Calu3 (cell line): ENCODE results near the gene CYFIP1. TPM values are rescaled to one million over a fixed set of nuclear protein-coding genes. Genes with fewer than 3 reads are reported as not detected.

Experiments used
- BruUV-seq: library from RNA; stranded (reverse); fragments of 400-500 nt; replicated peaks from 2 replicates; lab custom pipeline; 2021; lab: Mats Ljungman, UMichigan
- CTCF ChIA-PET: fragments of 300-600 bp; sonication (Branson Sonifier 250); formaldehyde crosslinking; loops from one replicate; lab custom pipeline; 2022; ENCODE audit warnings: antibody characterized with exemption; lab: Charles Lee
- DNase-seq: peaks from one replicate; pipeline ENCODE4 v3.0.0; 2022
- H3K27ac Mint-ChIP-seq: one replicate; pipeline ENCODE4 v1.8.0; 2022; ENCODE audit warnings: mixed read lengths; ENCODE audit not compliant: unreplicated experiment
- H3K27me3 Mint-ChIP-seq: one replicate; pipeline ENCODE4 v1.8.0; 2022; ENCODE audit warnings: mixed read lengths; ENCODE audit not compliant: unreplicated experiment
- H3K36me3 Mint-ChIP-seq: one replicate; pipeline ENCODE4 v1.8.0; 2022; ENCODE audit warnings: mild to moderate bottlenecking, moderate library complexity, mixed read lengths; ENCODE audit not compliant: insufficient read depth, unreplicated experiment
- H3K4me1 Mint-ChIP-seq: one replicate; pipeline ENCODE4 v1.8.0; 2022; ENCODE audit warnings: mild to moderate bottlenecking, low read depth, mixed read lengths; ENCODE audit not compliant: unreplicated experiment
- H3K4me3 Mint-ChIP-seq: one replicate; pipeline ENCODE4 v1.8.0; 2022; ENCODE audit warnings: mild to moderate bottlenecking, low read depth, moderate library complexity, mixed read lengths; ENCODE audit not compliant: unreplicated experiment
- H3K9me3 Mint-ChIP-seq: one replicate; pipeline ENCODE4 v1.8.0; 2022; ENCODE audit warnings: low read depth, mixed read lengths; ENCODE audit not compliant: unreplicated experiment
- intact Hi-C: fragments of 100-400 bp; cut with micrococcal nuclease; formaldehyde crosslinking; loops from one replicate; pipeline ENCODE4 v1.10.0; 2022; ENCODE audit not compliant: unreplicated experiment
- total RNA-seq: library from RNA; stranded (reverse); gene quantifications from 2 replicates; pipeline ENCODE4 v1.2.3, GENCODE V29; 2022
- TF ChIP-seq, protein P1 (sequence below): fragments of 200-600 bp; IDR thresholded peaks from one replicate; pipeline ENCODE4 v1.8.0; 2022; ENCODE audit warnings: antibody characterized with exemption; ENCODE audit not compliant: unreplicated experiment

The CYFIP1 gene
- total RNA-seq, 1 experiment from 2014 or later, result 60.1 TPM

DNA sequence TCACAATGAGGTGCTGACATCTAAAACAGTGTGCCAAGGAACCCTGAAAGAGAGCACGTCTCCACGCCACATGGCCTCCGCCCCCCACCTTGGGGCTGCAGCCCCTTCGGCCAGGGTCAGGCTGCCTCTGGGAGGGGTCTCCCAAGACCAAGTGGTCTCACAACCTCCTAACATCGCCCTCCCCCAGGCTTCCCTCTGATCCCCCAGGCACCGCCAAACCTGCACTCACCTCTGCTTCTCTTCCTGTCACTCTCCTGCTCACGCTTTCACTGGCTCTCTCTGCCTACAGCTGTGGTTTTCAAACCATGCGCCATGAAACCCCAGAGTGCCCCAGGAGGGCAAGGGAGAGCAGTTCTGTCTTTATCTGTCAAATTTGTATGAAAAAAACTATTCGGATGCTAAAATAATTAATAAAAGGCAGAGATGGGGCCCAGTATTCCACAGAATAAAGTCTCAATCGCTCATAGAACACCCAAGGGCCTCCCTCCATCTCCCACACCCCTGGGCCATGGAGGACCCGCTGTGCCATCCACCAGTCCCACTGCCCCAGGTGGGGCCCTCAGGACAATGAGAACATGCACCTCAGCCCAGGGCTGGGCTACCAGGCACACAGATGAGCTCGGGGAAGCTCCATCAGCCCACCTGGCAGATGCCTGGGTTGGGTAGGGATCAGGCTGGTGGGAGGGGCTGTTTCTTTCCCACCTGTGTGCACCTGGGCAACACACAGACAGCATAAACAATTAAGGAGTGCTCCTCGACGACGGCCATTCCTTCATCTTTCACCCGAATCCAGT lies 21.5 kb downstream of the CYFIP1 start:
- CTCF ChIA-PET, result no interaction called here
- DNase-seq, result no peak
- intact Hi-C loops, result no loop called here
- no peaks in the 10 kb centered on the region for H3K27me3 Mint-ChIP-seq
- no peaks in the 10 kb centered on the region for H3K36me3 Mint-ChIP-seq
- no peaks in the 10 kb centered on the region for H3K4me1 Mint-ChIP-seq
- no peak overlapping the region for H3K4me3 Mint-ChIP-seq
- TF ChIP-seq, protein P1, sequence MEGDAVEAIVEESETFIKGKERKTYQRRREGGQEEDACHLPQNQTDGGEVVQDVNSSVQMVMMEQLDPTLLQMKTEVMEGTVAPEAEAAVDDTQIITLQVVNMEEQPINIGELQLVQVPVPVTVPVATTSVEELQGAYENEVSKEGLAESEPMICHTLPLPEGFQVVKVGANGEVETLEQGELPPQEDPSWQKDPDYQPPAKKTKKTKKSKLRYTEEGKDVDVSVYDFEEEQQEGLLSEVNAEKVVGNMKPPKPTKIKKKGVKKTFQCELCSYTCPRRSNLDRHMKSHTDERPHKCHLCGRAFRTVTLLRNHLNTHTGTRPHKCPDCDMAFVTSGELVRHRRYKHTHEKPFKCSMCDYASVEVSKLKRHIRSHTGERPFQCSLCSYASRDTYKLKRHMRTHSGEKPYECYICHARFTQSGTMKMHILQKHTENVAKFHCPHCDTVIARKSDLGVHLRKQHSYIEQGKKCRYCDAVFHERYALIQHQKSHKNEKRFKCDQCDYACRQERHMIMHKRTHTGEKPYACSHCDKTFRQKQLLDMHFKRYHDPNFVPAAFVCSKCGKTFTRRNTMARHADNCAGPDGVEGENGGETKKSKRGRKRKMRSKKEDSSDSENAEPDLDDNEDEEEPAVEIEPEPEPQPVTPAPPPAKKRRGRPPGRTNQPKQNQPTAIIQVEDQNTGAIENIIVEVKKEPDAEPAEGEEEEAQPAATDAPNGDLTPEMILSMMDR, result no peak
- no peaks in the 10 kb centered on the region for H3K9me3 Mint-ChIP-seq
- no TSS peak for BruUV-seq
- H3K27ac Mint-ChIP-seq, result no peak overlapping the region

DNA sequence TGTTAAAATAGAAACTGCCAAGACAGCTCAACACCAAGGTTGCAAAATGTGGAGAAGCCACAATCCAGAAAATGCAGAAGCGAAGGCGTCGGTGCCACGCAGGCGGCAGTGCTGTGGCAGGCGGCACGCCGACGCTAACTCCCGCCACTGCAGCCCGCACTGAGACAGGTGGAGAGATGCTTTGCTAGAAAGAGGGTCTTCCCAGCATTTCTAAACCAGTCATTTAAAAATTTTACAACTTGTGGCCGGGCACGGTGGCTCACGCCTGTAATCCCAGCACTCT lies 23.2 kb downstream of the CYFIP1 start:
- Mint-ChIP-seq H3K27ac (no peak overlapping the region), H3K27me3 (no peaks in the 10 kb centered on the region), H3K4me1 (no peaks in the 10 kb centered on the region), H3K9me3 (no peaks in the 10 kb centered on the region), H3K36me3 (no peaks in the 10 kb centered on the region), H3K4me3 (no peak overlapping the region)
- TF ChIP-seq, protein P1, result no peak
- BruUV-seq, result no TSS peak
- CTCF ChIA-PET, result no interaction called here
- no peak for DNase-seq
- intact Hi-C loops, result no loop called here

DNA sequence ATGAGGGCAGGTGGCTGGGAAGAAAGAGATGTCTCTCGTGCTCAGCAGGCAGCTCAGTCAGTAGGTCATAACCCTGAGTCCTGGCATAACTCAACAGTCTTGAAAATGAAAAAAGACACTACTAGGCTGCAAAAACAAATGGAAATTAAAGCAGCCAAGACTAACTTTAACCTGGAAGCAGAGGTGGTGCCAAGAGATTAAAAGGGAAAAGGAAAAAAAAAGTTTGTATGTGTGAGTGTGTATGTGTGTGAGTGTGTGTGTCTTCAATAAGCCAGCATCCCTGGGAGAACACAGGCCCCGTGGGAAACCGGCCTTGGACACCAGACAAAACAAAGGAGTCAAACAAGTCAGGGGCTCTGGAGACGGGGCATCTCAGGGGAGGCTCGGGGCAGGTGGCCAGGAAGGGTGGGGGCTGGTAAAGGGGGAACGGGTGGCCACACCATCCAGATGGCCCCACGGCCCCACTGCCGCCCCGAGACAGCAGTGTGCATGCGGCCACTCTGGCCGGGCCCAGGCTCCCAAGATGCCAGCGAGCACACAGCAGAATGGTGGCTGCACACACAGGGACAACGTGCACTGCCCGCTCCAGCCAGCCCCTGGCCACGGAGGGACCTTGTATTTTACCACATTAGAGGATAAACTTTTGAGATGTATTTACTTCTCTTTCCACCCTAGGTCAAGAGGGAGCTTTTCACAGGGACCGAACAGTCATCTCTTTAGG lies 23.8 kb downstream of the CYFIP1 start:
- H3K27ac Mint-ChIP-seq, result no peak overlapping the region
- H3K27me3 Mint-ChIP-seq, result no peaks in the 10 kb centered on the region
- no peaks in the 10 kb centered on the region for H3K4me1 Mint-ChIP-seq
- CTCF ChIA-PET, result no interaction called here
- no peaks in the 10 kb centered on the region for H3K9me3 Mint-ChIP-seq
- no peak for DNase-seq
- H3K36me3 Mint-ChIP-seq, result no peaks in the 10 kb centered on the region
- TF ChIP-seq, protein P1, result no peak
- intact Hi-C loops, result no loop called here
- no TSS peak for BruUV-seq
- no peak overlapping the region for H3K4me3 Mint-ChIP-seq

DNA sequence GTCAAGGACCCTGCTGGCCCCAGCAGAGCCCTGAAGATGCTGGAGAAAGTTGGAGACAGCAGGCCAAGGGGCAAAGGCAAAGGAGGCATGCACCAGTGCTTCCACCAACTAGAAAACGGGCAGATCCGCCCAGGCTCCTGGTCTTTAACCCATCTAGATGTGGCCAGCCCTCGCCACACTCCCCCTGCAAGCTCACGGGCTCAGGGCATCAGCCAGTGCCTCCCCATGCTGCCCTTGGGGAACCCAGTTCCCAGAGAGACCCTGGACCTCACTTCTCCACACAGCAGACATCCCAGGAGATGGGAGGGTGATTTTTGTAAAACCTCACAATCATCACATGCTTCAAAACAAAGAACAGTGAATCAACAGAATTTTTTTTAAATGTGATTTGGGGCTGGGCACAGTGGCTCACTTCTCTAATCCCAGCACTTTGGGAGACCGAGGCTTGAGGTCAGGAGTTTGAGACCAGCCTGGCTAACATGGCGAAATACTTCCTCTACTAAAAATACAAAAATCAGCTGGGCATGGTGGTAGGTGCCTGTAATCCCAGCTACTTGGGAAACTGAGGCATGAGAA lies 24.5 kb downstream of the CYFIP1 start:
- no TSS peak for BruUV-seq
- Mint-ChIP-seq H3K27ac (no peak overlapping the region), H3K9me3 (no peaks in the 10 kb centered on the region), H3K4me3 (no peak overlapping the region), H3K27me3 (no peaks in the 10 kb centered on the region), H3K36me3 (no peaks in the 10 kb centered on the region), H3K4me1 (no peaks in the 10 kb centered on the region)
- DNase-seq, result no peak
- CTCF ChIA-PET, result no interaction called here
- TF ChIP-seq, protein P1, result no peak
- intact Hi-C loops, result no loop called here
